Middle frontal gyrus (tissue), 1 donor: ENCODE measurements around the gene RETSAT.

Experiments
- DNase-seq: peaks from one replicate; pipeline ENCODE4 v3.0.0-alpha.2; 2015; ENCODE audit warnings: low spot score; ENCODE audit errors: extremely low spot score

Gene RETSAT

DNA sequence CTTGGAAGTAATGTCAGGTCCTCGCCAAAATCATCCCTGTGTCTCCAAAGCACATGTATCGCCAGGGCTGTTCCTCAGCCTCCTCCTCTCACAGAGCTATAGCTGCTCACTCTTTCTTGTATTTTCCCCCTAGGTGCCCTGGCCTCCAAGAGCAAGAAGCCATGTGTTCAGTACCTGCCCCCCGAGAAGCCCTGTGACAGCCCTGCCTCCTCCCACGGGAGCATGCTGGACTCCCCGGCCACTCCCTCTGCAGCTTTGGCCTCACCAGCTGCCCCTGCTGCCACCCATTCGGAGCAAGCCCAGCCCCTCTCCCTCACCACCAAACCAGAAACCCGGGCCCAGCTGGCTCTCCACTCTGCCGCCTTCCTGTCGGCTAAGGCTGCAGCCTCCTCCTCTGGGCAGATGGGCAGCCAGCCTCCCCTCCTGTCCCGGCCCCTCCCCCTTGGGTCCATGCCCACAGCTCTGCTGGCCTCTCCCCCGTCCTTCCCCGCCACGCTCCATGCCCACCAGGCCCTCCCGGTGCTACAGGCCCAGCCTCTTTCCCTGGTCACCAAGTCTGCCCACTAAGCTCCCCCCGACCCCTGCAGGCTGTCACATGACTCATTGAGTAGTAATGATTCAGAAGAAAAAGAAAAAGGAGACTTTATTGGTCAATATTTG lies 45.3 kb downstream of the RETSAT start:
- DNase-seq, result no peak

- DNase-seq, result no peak
Measured at GRCh38 chr2:85308201-85308600, 46.1 kb downstream of the RETSAT start.

GRCh38 chr2:85307527-85307897 lies 46.8 kb downstream of the RETSAT start:
- no peak for DNase-seq

DNA sequence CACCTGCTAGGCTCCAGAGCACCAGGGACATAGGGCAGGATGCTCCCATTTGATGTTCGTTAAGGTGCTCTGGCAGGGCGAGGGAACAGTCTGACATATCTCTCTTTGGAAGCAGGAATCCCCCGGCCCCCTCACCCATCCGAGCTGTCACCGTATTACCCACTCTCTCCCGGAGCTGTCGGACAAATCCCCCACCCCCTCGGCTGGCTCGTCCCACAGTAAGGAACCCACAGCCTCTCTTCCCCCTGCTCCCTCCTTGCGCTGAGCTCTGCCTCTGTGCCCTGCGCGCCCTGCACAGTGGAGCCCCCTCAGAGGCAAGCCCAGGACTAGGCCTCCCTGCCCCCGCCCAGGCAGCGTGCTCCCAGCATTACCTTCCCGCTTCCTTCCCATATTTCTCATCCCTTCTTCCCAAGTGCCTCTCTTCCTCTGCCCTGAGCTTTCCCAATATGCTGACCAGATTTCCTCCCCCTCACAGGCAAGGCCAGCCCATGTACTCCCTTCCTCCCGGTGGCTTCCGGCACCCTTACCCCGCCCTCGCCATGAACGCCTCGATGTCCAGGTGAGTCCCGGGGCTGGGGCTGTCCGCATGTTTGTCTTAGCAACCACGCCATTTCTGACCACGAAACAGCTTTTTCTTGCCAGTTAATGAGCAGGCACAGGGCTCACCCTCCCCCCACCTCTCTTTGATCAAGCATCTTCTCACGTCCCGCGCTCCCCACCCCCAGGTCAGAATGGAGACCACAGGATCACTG lies 50.4 kb downstream of the RETSAT start:
- no peak for DNase-seq

DNA sequence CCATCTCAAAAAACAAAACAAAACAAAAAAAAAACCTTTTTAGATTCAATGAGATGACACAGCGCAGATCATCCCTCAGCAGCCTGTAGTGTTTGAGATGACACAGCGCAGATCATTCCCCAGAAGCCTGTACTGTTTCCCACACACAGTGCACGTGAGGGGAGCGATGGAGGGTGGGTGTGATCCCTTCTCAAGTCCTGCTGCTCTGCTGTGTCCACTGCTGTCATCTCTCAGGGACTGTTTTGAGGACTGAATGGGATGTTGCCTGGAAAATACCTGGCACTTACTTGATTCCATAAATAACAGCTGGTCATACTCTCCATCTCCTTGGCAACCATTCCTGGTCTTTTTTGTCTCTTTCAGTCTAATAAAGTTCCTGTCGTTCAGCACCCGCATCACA lies 52.2 kb downstream of the RETSAT start:
- DNase-seq, result no peak
